Activated B cell treated with CpG ODN at 0.5 μM for 24 hours (primary cell): Measurements from ENCODE around the gene UFC1. TPM values are rescaled to one million over a fixed set of nuclear protein-coding genes. Genes with fewer than 3 reads are reported as not detected.

Experiments
- ATAC-seq: fragments of 200-7000 bp; cut with Tn5 transposase; one replicate; pipeline ENCODE4 v1.10.0; 2021; ENCODE audit warnings: low read depth, mild to moderate bottlenecking, moderate library complexity
- CTCF ChIA-PET: fragments of 350-600 bp; sonication (Branson Sonifier 250); formaldehyde crosslinking; loops from one replicate; lab custom pipeline; 2021; ENCODE audit warnings: antibody characterized with exemption; lab: Charles Lee
- POLR2A ChIA-PET: fragments of 350-600 bp; sonication (Branson Sonifier 250); formaldehyde crosslinking; loops from one replicate; lab custom pipeline; 2021; ENCODE audit warnings: antibody characterized with exemption; lab: Charles Lee
- DNase-seq: peaks from one replicate; pipeline ENCODE4 v3.0.0; 2022
- H3K27ac Mint-ChIP-seq: one replicate; pipeline ENCODE4 v1.8.0; 2020; ENCODE audit warnings: mixed read lengths
- H3K27me3 Mint-ChIP-seq: one replicate; pipeline ENCODE4 v1.8.0; 2021; ENCODE audit warnings: mixed read lengths
- H3K36me3 Mint-ChIP-seq: one replicate; pipeline ENCODE4 v1.8.0; 2021; ENCODE audit warnings: low read depth, mixed read lengths
- H3K4me1 Mint-ChIP-seq: one replicate; pipeline ENCODE4 v1.8.0; 2021; ENCODE audit warnings: mixed read lengths
- H3K4me3 Mint-ChIP-seq: one replicate; pipeline ENCODE4 v1.8.0; 2020; ENCODE audit warnings: mild to moderate bottlenecking, mixed read lengths
- H3K9me3 Mint-ChIP-seq: one replicate; pipeline ENCODE4 v1.8.0; 2020; ENCODE audit warnings: mixed read lengths
- CTCF ChIP-seq: fragments of 200-600 bp; IDR thresholded peaks from one replicate; pipeline ENCODE4 v1.8.0; 2022; ENCODE audit warnings: antibody characterized with exemption, mild to moderate bottlenecking
- intact Hi-C: fragments of 100-400 bp; cut with micrococcal nuclease; formaldehyde crosslinking; loops from one replicate; pipeline ENCODE4 v1.15.1; 2024
- total RNA-seq: library from RNA; stranded (reverse); gene quantifications from 2 replicates; pipeline ENCODE4 v1.2.3, GENCODE V29; 2022

The UFC1 gene
- total RNA-seq, 1 donor from 2014 or later, result 107 TPM

- no peaks in the 10 kb centered on the region for H3K36me3 Mint-ChIP-seq
- intact Hi-C loops, result no loop called here
- POLR2A ChIA-PET, result no interaction called here
- peaks cover 38% of the 10 kb centered on the region for H3K4me1 Mint-ChIP-seq
- no peaks in the 10 kb centered on the region for H3K27me3 Mint-ChIP-seq
- DNase-seq (no peak), ATAC-seq (no peak)
- H3K9me3 Mint-ChIP-seq, result no peaks in the 10 kb centered on the region
- no peak overlapping the region for H3K27ac Mint-ChIP-seq
- H3K4me3 Mint-ChIP-seq, result no peak overlapping the region
- CTCF ChIA-PET, result interaction anchor here (1.1 to 1.4 kb wide), 2 partner anchors 10 to 29 kb away, joined by 4 to 5 read pairs; partner anchors contain the start of gene TOMM40L
- no peak for TF ChIP-seq CTCF
Observed at GRCh38 chr1:161196111-161196510, 42.3 kb downstream of the UFC1 start.

- no peaks in the 10 kb centered on the region for H3K27me3 Mint-ChIP-seq
- no peak overlapping the region for H3K27ac Mint-ChIP-seq
- H3K36me3 Mint-ChIP-seq, result no peaks in the 10 kb centered on the region
- H3K4me1 Mint-ChIP-seq, result peaks cover 45% of the 10 kb centered on the region
- H3K9me3 Mint-ChIP-seq, result no peaks in the 10 kb centered on the region
- no peak for DNase-seq
- POLR2A ChIA-PET, result no interaction called here
- CTCF ChIA-PET, result interaction anchor here (1.1 kb wide), 1 partner anchor 29 kb away, joined by 4 read pairs; the partner anchor contains the start of gene TOMM40L
- H3K4me3 Mint-ChIP-seq, result no peak overlapping the region
- TF ChIP-seq CTCF, result no peak
- intact Hi-C loops, result no loop called here
- ATAC-seq, result no peak
Observed at GRCh38 chr1:161196521-161197451, 43.0 kb downstream of the UFC1 start.

GRCh38 chr1:161197560-161198193 lies 43.9 kb downstream of the UFC1 start:
- POLR2A ChIA-PET, result no interaction called here
- H3K27me3 Mint-ChIP-seq, result no peaks in the 10 kb centered on the region
- H3K4me1 Mint-ChIP-seq, result peaks cover 44% of the 10 kb centered on the region
- no peak overlapping the region for H3K27ac Mint-ChIP-seq
- peaks cover 6% of the 10 kb centered on the region for H3K36me3 Mint-ChIP-seq
- no peaks in the 10 kb centered on the region for H3K9me3 Mint-ChIP-seq
- no peak for DNase-seq
- CTCF ChIA-PET, result interaction anchor here (1.1 to 1.9 kb wide), 1 partner anchor 28 kb away, joined by 4 to 8 read pairs; the partner anchor contains the start of gene TOMM40L
- TF ChIP-seq CTCF, result no peak
- ATAC-seq, result no peak
- H3K4me3 Mint-ChIP-seq, result no peak overlapping the region
- intact Hi-C loops, result no loop called here

- intact Hi-C loops, result no loop called here
- H3K27me3 Mint-ChIP-seq, result no peaks in the 10 kb centered on the region
- no peak overlapping the region for H3K27ac Mint-ChIP-seq
Observed at GRCh38 chr1:161198194-161198896, 44.6 kb downstream of the UFC1 start.

More at GRCh38 chr1:161198194-161198896, 44.6 kb downstream of the UFC1 start:
- H3K36me3 Mint-ChIP-seq, result peaks cover 8% of the 10 kb centered on the region
- H3K9me3 Mint-ChIP-seq, result no peaks in the 10 kb centered on the region
- no peak for TF ChIP-seq CTCF
- DNase-seq (no peak), ATAC-seq (no peak)
- no peak overlapping the region for H3K4me3 Mint-ChIP-seq
- H3K4me1 Mint-ChIP-seq, result peaks cover 42% of the 10 kb centered on the region
- CTCF ChIA-PET, result interaction anchor here (0.7 to 1.9 kb wide), 2 partner anchors 27 to 176 kb away, joined by 3 to 8 read pairs; partner anchors contain the start of gene TOMM40L
- POLR2A ChIA-PET, result no interaction called here
